C4-2B (cell line): Measurements from ENCODE around the gene M6PR.

Source experiments
- CTCF ChIP-seq: fragments of 450-650 bp; conservative IDR thresholded peaks from 2 replicates; pipeline ENCODE4 v1.5.1; 2017; ENCODE audit warnings: mild to moderate bottlenecking
- ZFX ChIP-seq: fragments of 450-650 bp; IDR thresholded peaks from 2 replicates; pipeline ENCODE4 v1.6.1; 2017

GRCh38 chr12:8995021-8995775 is 45.8 kb upstream of the M6PR start:
- TF ChIP-seq CTCF (no peak), ZFX (no peak)
